Measurements from ENCODE around the gene USP53.
"Not testable (repeated sequence)": the region's sequence is repeated elsewhere in the genome, so short reads cannot be mapped to it uniquely, and the experiment has no call there.

DNA sequence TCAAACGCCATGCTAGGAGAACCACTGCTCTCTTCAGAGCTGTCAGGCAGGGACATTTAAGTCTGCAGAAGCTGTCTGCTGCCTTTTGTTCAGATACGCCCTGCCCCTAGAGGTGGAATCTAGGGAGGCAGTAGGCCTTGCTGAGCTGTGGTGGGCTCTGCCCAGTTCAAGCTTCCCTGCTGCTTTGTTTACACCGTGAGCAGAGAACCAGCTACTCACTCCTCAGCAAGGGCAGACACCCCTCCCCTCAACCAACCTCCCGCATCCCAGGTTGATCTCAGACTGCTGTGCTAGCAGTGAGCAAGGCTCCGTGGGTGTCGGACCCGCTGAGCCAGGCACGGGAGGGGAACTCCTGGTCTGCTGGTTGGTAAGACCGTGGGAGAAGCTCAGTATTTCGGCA lies 42.7 kb downstream of the USP53 start:
- TF ChIP-seq ZNF160 (CRISPR knock-in tag; IDR thresholded peaks at IDR 0.05); TCF12 (IDR thresholded peaks at IDR 0.05); TCF12 (CRISPR knock-in tag; IDR thresholded peaks at IDR 0.05); EZH2 (conservative IDR thresholded peaks at IDR 0.05; ENCODE audit: low read depth, low read length); SP1 (IDR thresholded peaks at IDR 0.05); SP1 (CRISPR knock-in tag; IDR thresholded peaks at IDR 0.05): not testable (repeated sequence)
- TF ChIP-seq, protein P1, sequence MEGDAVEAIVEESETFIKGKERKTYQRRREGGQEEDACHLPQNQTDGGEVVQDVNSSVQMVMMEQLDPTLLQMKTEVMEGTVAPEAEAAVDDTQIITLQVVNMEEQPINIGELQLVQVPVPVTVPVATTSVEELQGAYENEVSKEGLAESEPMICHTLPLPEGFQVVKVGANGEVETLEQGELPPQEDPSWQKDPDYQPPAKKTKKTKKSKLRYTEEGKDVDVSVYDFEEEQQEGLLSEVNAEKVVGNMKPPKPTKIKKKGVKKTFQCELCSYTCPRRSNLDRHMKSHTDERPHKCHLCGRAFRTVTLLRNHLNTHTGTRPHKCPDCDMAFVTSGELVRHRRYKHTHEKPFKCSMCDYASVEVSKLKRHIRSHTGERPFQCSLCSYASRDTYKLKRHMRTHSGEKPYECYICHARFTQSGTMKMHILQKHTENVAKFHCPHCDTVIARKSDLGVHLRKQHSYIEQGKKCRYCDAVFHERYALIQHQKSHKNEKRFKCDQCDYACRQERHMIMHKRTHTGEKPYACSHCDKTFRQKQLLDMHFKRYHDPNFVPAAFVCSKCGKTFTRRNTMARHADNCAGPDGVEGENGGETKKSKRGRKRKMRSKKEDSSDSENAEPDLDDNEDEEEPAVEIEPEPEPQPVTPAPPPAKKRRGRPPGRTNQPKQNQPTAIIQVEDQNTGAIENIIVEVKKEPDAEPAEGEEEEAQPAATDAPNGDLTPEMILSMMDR (CRISPR knock-in tag; IDR thresholded peaks at IDR 0.05): not testable (repeated sequence)
- TF ChIP-seq, protein P2, sequence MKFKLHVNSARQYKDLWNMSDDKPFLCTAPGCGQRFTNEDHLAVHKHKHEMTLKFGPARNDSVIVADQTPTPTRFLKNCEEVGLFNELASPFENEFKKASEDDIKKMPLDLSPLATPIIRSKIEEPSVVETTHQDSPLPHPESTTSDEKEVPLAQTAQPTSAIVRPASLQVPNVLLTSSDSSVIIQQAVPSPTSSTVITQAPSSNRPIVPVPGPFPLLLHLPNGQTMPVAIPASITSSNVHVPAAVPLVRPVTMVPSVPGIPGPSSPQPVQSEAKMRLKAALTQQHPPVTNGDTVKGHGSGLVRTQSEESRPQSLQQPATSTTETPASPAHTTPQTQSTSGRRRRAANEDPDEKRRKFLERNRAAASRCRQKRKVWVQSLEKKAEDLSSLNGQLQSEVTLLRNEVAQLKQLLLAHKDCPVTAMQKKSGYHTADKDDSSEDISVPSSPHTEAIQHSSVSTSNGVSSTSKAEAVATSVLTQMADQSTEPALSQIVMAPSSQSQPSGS (CRISPR knock-in tag; IDR thresholded peaks at IDR 0.05): not testable (repeated sequence)
